ENCODE results near the gene FBF1. TPM values are rescaled to one million over a fixed set of nuclear protein-coding genes. Genes with fewer than 3 reads are reported as not detected.
A peak's percentile ranks its signal among the peaks of the same experiment; 100 is the strongest.

Gene FBF1
- total and polyA plus RNA-seq, 9 of the 15 experiments (the other 6 are each of a cell fraction or from before 2014, with no cell fraction given) = 0.46 to 14.9 (median 7.5) TPM

- no peak for TF ChIP-seq STAT6 (CRISPR knock-in tag; IDR thresholded peaks at IDR 0.05)
Observed at GRCh38 chr17:75877752-75878173, 63.1 kb downstream of the FBF1 start (continued).

GRCh38 chr17:75876938-75877751, 63.7 kb downstream of the FBF1 start:
- Histone ChIP-seq H2AFZ (ENCODE audit: low read depth, low read length) (peak overlapping the region; percentile 97; the same call in 1 of the 2 replicates), H3K4me1 (replicated peaks in 1 of 2; ENCODE audit: control insufficient read depth in 2 of 2, insufficient read depth in 2 of 2, low read length in 2 of 2) (peaks cover 8 to 73% of the 10 kb centered on the region in 2 experiments), H3K79me2 (ENCODE audit: control insufficient read depth, insufficient read depth, low read length) (no peaks in the 10 kb centered on the region), H4K20me1 (replicated peaks; ENCODE audit: control insufficient read depth, insufficient read depth, low read length) (no peaks in the 10 kb centered on the region), H3K36me3 (ENCODE audit: control insufficient read depth, insufficient read depth, low read length) (no peaks in the 10 kb centered on the region), H3K9ac (ENCODE audit: insufficient read depth in 1 of 2, low read depth in 2 of 2, low read length in 2 of 2) (peak overlapping the region in 1 of 2 experiments; percentile 93; a peak in 2 of 4 replicates), H3K9me3 (replicated peaks; ENCODE audit: control insufficient read depth, insufficient read depth, low read depth, low read length) (no peaks in the 10 kb centered on the region), H3K4me3 (no peak overlapping the region), H3K27me3 (ENCODE audit: control insufficient read depth in 2 of 2, insufficient read depth in 2 of 2, low read length in 2 of 2) (no peaks in the 10 kb centered on the region), H3K4me2 (ENCODE audit: insufficient read depth, low read length) (no peak overlapping the region), H3K27ac (ENCODE audit: extremely low read depth, low read depth, low read length) (no peak overlapping the region), H3K9me1 (ENCODE audit: control insufficient read depth, insufficient read depth, low read length) (no peaks in the 10 kb centered on the region)
- DNase-seq (ENCODE audit: extremely low read depth in 1 of 4, low spot score in 3 of 4) (no peak), FAIRE-seq (no peak), ATAC-seq (no peak)
- WGBS (ENCODE audit: insufficient coverage, low coverage, missing lambda C conversion rate) = 72% methylated on average over 26 of the region's 41 CpGs
- ChIA-PET CTCF (ENCODE audit: low intra/inter-chr PET ratio) (no interaction called here), POLR2A (interaction anchor here (0.6 to 15.8 kb wide), 4 partner anchors 12 to 104 kb away, joined by 3 to 169 read pairs (median 4); partner anchors contain the start of gene TRIM65)
- in situ Hi-C loops (cut with MboI) = no loop called here
- intact Hi-C loops (cut with micrococcal nuclease) = no loop called here
- BruUV-seq (replicated peaks) = TSS peak; percentile 60
- TF ChIP-seq ZNF134 (CRISPR knock-in tag; conservative IDR thresholded peaks at IDR 0.05) (no peak), ZNF785 (CRISPR knock-in tag; IDR thresholded peaks at IDR 0.05) (no peak), ZC3H4 (CRISPR knock-in tag; IDR thresholded peaks at IDR 0.05; ENCODE audit: borderline replicate concordance) (no peak), FOXJ3 (CRISPR knock-in tag; IDR thresholded peaks at IDR 0.05) (no peak), CTBP1 (IDR thresholded peaks at IDR 0.05; ENCODE audit: borderline replicate concordance) (no peak), ZNF282 (CRISPR knock-in tag; IDR thresholded peaks at IDR 0.05) (no peak), EGR1 (conservative IDR thresholded peaks at IDR 0.05) (peak; percentile 18; the same call in 1 of the 2 replicates), KAT8 (IDR thresholded peaks at IDR 0.05; ENCODE audit: low read depth) (no peak), ZNF695 (CRISPR knock-in tag; IDR thresholded peaks at IDR 0.05) (no peak), ZNF398 (CRISPR knock-in tag; IDR thresholded peaks at IDR 0.05) (no peak), ZNF77 (CRISPR knock-in tag; IDR thresholded peaks at IDR 0.05) (no peak), RBFOX2 (IDR thresholded peaks at IDR 0.05; ENCODE audit: low read depth, low read length) (0 out of 2 replicates have a peak, but pooled peaks have one; percentile 1), SP1 (CRISPR knock-in tag; IDR thresholded peaks at IDR 0.05) (no peak), POLR3A (IDR thresholded peaks at IDR 0.05; ENCODE audit: borderline replicate concordance, extremely low read depth, insufficient read depth, insufficient read length) (no peak), DNMT1 (IDR thresholded peaks at IDR 0.05) (no peak)
